ENCODE results near the gene EFCAB11. TPM values are rescaled to one million over a fixed set of nuclear protein-coding genes. Genes with fewer than 3 reads are reported as not detected.

The EFCAB11 gene
- total and polyA plus RNA-seq, 8 donors, result 5.3 to 13.9 (median 11.3) TPM

- Histone ChIP-seq H3K36me3 (no peaks in the 10 kb centered on the region), H3K27ac (no peak overlapping the region), H3K9me3 (no peaks in the 10 kb centered on the region), H3K4me1 (no peaks in the 10 kb centered on the region), H3K4me3 (no peak overlapping the region), H3K27me3 (no peaks in the 10 kb centered on the region)
- no peak for TF ChIP-seq CTCF (IDR thresholded peaks at IDR 0.05)
- intact Hi-C loops (cut with DNase I), result no loop called here
- no peak for DNase-seq
- no peak for ATAC-seq
Measured at GRCh38 chr14:89787525-89787924, 167.0 kb downstream of the EFCAB11 start.

GRCh38 chr14:89781046-89781445, 173.5 kb downstream of the EFCAB11 start:
- TF ChIP-seq CTCF (IDR thresholded peaks at IDR 0.05), result no peak
- H3K27me3 ChIP-seq, result no peaks in the 10 kb centered on the region
- no peaks in the 10 kb centered on the region for H3K36me3 ChIP-seq
- ATAC-seq (no peak), DNase-seq (no peak)
- H3K9me3 ChIP-seq, result no peaks in the 10 kb centered on the region
- H3K4me3 ChIP-seq, result no peak overlapping the region
- peaks cover 0 to 2% of the 10 kb centered on the region in 2 donors for H3K4me1 ChIP-seq
- intact Hi-C loops (cut with DNase I), result no loop called here
- no peak overlapping the region for H3K27ac ChIP-seq

GRCh38 chr14:89779707-89780106, 174.8 kb downstream of the EFCAB11 start:
- Histone ChIP-seq H3K27ac (no peak overlapping the region), H3K27me3 (no peaks in the 10 kb centered on the region), H3K4me3 (no peak overlapping the region), H3K36me3 (no peaks in the 10 kb centered on the region), H3K4me1 (peaks cover 0 to 15% of the 10 kb centered on the region in 2 donors), H3K9me3 (no peaks in the 10 kb centered on the region)
- intact Hi-C loops (cut with DNase I), result no loop called here
- no peak for DNase-seq
- no peak for TF ChIP-seq CTCF (IDR thresholded peaks at IDR 0.05)
- ATAC-seq, result no peak

- Histone ChIP-seq H3K27ac (no peak overlapping the region), H3K36me3 (no peaks in the 10 kb centered on the region), H3K27me3 (no peaks in the 10 kb centered on the region), H3K4me3 (no peak overlapping the region), H3K4me1 (peaks cover 0 to 30% of the 10 kb centered on the region in 2 donors), H3K9me3 (no peaks in the 10 kb centered on the region)
- no peak for ATAC-seq
- no peak for DNase-seq
- intact Hi-C loops (cut with DNase I), result no loop called here
- no peak for TF ChIP-seq CTCF (IDR thresholded peaks at IDR 0.05)
Measured at GRCh38 chr14:89775946-89776345, 178.6 kb downstream of the EFCAB11 start.

- no peak for TF ChIP-seq CTCF (IDR thresholded peaks at IDR 0.05)
- Histone ChIP-seq H3K36me3 (no peaks in the 10 kb centered on the region), H3K9me3 (no peaks in the 10 kb centered on the region), H3K4me3 (no peak overlapping the region), H3K4me1 (peaks cover 0 to 30% of the 10 kb centered on the region in 2 donors), H3K27me3 (no peaks in the 10 kb centered on the region), H3K27ac (no peak overlapping the region)
- intact Hi-C loops (cut with DNase I), result no loop called here
- DNase-seq, result no peak
- no peak for ATAC-seq
Measured at GRCh38 chr14:89775151-89775550, 179.4 kb downstream of the EFCAB11 start.
